Fibroblast of skin of scalp (primary cell): Measurements from ENCODE around the gene CACNA2D1.
"Not testable (repeated sequence)": the region's sequence is repeated elsewhere in the genome, so short reads cannot be mapped to it uniquely, and the experiment has no call there.

Experiments
- DNase-seq: peaks from one replicate; pipeline ENCODE4 v3.0.0-alpha.2; 2013

Gene CACNA2D1

DNA sequence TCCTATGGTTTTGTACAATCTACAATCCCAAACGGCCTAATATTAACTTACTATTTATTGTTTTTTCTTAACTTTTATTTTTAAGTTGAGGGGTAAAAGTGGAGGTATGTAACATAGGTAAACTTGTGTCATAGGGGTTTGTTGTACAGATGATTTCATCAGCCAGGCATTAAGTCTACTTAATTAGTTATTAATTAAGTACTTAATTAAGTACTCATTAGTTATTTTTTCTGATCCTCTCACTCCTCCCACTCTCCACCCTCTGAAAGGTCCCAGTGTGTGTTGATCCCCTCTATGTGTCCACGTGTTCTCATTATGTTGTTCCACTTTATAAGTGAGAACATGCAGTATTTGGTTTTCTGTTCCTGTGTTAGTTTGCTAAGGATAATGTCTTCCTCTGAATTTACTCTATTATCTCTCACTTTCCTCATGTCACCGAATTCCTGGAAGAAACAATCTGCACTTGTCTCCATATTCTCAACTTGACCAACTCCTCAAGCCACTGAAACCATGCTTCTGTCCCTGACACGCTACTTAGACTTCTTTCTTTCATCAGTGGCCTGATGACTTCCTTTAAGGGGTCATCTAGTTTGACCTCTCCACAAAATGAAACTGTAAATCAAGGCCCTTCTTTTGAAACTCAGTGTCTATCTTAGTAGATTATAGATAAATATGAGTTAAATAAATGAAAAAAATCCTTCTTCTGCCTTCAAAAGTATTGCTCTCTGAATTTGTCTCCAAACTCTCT lies 9.1 kb downstream of the CACNA2D1 start:
- DNase-seq: no peak

DNA sequence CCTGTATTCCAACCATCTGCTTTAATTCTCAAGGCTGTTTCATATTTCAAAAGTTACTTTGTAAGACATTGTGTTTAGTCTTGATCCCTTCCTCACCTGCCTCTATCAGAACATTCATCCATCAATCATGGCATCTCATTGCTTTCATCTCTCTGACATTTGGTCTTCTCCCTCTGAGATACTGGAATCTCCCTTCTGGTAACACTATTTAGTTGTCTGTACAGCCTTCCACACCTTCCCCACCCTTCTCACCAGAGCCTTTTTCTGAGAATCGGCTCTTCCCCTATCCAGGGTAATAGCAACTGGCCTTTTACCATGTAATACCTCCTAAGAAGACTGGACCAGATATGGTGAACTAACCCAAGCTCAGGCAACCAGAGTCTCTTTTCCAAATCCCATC lies 10.1 kb downstream of the CACNA2D1 start:
- no peak for DNase-seq

- not testable (repeated sequence) for DNase-seq
Measured at GRCh38 chr7:82432743-82433142, 10.8 kb downstream of the CACNA2D1 start.

DNA sequence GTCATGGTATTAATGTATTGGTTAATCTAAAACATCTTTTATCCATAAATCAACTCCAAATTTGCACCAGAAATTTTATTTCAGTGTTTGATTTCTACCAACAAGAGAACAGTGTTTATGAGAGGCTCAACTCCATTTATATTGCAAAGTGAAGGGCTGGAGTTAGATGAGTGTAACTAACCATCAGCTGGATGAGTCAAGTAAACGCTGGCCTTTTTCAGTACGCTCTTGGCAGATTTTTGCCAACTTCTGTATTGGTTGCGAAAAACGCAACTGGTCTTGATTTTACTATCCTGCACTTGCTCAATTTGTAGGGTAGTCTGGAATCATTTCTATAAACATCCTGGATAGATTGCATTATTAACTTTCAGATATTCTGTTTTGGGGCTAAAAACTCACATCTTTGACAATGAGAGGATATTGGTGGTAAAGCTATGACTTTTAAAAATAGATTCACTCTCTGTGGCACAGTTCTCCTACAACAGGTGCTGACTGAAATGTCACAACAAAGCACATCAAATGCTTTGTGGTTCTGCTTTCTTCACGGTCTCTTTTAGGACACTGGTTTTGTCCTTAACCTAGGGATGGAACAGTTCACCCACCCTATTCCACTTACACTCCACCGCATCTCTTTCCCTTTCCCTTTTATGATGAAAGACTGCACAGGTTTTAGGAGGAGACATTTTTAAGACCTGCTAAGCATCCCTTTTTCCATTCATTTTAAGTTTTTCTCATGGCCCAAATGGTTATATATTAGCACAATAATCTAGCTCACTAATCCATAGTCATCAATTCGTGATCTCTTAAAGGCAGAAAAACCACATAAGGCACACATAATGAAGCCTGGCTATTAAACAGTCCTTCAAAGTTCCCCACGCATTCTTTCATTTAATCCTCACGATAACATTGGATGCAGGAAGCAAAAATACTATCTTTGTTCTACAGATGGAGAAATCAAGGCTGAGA lies 12.8 kb downstream of the CACNA2D1 start:
- DNase-seq: no peak

GRCh38 chr7:82429408-82429807 lies 14.2 kb downstream of the CACNA2D1 start:
- no peak for DNase-seq

- DNase-seq: peak; percentile 83
Measured at GRCh38 chr7:82428186-82428961, 15.2 kb downstream of the CACNA2D1 start.

DNA sequence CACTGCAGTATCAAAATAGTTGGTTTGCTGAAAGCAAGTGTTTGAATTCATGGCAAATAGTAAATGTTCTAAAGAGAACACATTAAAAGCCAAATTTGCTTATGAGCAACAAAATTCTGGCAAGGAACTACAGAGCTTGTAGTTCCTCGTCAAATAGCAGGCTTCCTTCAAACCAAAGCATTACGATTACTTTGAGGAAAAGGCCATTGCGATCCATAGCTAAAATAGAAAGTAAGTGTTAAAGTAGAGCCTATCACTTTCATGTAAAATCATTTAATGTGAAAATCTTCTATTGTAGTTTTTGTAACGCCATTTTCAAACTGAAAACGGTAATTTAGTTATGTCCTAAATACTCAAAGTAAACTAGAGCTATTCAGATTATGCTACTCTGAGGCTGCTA lies 20.1 kb downstream of the CACNA2D1 start:
- no peak for DNase-seq

- no peak for DNase-seq
Measured at GRCh38 chr7:82419200-82419599, 24.4 kb downstream of the CACNA2D1 start.

DNA sequence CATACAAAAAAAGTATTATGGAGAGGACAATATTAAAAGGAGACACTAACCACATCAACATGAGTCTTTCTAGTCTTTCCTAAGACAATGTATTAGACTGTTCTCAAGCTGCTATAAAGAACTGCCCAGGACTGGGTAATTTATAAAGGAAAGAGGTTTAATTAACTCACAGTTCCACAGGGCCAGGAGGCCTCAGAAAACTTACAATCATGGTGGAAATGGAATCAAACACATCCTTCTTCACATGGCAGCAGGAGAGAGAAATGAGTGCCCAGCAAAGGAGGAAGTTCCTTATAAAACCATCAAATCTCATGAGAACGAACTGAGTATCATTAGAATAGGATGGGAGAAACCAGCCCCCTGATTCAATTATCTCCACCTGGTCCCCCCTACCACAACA lies 25.7 kb downstream of the CACNA2D1 start:
- DNase-seq: no peak

- DNase-seq: no peak
Measured at GRCh38 chr7:82416402-82416801, 27.2 kb downstream of the CACNA2D1 start.

- no peak for DNase-seq
Measured at GRCh38 chr7:82414389-82414788, 29.2 kb downstream of the CACNA2D1 start.

GRCh38 chr7:82413237-82413636 lies 30.3 kb downstream of the CACNA2D1 start:
- DNase-seq: peak; percentile 15

DNA sequence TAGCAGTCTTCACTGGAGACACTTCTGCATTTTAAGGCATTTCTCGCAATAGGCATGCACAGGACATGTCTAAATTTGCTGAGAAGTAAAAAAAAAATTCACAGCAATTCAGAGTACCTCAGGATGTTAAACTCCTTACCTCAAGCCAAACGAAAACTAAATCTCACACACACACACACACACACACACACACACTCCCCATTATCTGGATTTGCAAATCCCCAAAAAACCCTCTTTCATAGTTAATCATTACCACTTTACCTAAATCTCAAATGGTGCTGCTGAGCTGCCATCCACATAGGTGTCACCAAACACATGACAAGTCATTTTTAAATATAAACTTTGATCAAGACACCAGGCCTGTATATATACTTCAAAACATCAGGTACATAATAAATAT lies 31.8 kb downstream of the CACNA2D1 start:
- DNase-seq: no peak

GRCh38 chr7:82410461-82410860 lies 33.1 kb downstream of the CACNA2D1 start:
- no peak for DNase-seq

DNA sequence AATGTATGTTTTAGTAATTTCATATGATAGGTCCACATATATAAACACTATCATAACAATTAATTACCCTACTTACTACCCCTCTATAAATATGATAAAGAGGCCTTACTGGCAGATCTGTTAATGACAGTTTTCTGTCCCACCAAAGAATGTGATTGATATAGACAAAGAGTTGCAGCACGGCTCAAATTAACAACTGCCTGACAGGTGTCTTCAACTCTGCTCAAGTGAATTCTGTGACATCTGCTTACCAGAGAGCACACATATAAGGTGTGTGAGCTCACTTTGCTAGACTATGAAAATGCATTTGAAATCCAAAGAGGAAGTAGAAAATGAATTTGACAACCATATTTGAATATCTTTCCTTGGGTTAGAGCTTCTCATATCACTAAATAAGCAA lies 36.6 kb downstream of the CACNA2D1 start:
- DNase-seq: no peak

GRCh38 chr7:82405301-82405700 lies 38.3 kb downstream of the CACNA2D1 start:
- DNase-seq: no peak

DNA sequence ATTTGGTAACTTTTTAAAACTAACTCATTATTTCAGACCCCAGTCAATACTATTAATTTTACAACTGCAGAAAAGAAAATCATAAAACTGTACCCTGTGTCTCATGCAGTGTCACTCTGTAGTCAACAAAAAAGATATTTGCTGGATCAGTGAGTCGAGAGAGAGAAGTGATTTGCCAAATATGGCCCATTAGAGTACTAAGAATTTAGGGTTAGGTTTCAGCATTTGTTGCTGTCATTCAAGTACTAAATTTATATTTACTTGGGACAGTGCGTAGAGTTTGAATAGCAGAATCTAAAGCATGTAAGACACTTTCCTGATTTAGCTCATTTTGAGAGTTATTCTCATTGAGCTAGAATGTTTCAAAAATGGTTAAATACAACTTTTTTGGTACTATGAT lies 38.9 kb downstream of the CACNA2D1 start:
- no peak for DNase-seq

- no peak for DNase-seq
Measured at GRCh38 chr7:82404094-82404493, 39.5 kb downstream of the CACNA2D1 start.

DNA sequence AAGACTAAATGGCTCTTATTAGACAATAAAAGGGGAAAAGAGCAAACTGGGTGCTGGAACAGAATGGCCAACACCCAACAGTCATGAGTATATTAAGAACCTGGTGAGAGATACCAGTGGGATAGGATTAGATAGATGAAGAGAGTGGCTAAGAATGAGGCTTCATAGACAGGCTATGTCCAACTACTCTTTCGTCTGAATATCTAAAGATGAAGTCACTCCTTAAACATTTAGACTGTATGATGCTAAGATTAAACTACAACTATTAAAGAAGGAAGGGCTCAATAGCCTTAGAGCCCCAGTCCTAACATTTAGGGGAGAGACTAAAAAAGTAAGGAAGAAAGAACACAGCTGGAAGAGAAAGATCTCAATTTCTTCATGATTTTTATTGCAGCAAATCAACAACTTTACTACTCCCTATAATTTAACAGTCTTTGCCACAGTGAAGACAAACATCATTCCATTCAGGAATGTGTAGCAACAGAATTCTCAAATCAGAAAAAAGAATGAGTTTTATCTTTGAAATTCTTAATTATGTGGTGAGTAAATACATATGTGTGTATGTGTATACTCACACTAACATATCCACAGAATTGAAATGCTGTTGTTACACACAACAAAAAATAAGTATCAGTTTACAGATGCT lies 45.6 kb downstream of the CACNA2D1 start:
- peak; percentile 12 for DNase-seq

DNA sequence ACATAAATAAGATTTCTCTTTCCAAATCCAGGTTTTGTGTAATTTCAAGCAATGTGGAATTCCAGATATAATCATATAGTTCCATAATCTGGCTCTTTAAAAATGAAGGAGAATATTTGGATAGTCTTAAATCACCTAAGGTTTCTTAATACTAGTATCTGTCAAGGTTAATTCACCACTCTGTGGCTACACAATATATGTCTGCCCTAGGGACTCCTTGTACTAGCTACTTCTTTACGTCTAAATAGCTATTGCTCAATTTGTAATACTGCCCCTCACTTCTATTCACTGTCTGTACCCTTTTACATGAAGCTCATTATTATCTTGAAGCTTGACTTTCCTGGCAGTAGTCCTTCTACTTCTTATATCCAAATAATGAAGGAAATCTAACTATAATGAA lies 47.2 kb downstream of the CACNA2D1 start:
- no peak for DNase-seq

DNA sequence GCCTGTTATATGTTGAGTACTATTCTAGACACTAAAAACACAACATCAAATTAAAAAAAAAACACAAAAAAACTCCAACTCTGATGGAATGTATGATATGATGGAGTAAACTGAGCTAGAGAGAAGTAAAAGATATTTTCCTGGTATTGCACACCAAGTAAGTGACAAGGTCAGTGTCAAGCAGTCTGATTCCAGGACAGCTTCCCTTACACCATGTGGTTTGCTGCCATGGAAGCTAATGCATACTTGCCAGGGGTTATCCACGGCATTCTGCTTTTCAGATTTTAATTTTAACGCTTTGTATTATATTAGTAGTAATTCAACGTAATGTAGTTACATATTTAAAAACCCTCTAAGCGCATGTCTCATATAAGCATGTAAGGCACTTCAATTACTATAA lies 48.4 kb downstream of the CACNA2D1 start:
- no peak for DNase-seq

DNA sequence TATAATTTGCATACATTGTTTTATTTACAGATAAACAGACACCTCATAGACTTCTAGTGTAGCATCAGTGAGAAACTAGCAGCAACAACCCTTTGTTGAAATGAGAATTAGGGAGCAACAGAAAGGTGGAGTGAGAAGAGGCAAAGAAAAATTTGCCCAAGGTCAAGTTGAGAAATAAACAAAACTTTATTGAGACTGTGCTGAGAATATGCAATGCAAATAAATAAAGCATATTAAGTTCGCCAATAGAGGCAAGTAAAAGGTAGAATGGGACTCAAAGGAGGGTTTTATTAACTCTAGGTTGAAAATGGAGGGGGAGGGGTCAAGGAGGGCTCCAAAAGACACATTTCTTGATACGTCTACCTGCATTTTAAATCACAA lies 49.7 kb downstream of the CACNA2D1 start:
- DNase-seq: no peak
